HuH-7.5 (cell line): ENCODE results near the gene CDH13.

Source experiments
- DNase-seq: peaks from one replicate; pipeline ENCODE4 v3.0.0; 2011; ENCODE audit warnings: low spot score

CDH13 gene

DNA sequence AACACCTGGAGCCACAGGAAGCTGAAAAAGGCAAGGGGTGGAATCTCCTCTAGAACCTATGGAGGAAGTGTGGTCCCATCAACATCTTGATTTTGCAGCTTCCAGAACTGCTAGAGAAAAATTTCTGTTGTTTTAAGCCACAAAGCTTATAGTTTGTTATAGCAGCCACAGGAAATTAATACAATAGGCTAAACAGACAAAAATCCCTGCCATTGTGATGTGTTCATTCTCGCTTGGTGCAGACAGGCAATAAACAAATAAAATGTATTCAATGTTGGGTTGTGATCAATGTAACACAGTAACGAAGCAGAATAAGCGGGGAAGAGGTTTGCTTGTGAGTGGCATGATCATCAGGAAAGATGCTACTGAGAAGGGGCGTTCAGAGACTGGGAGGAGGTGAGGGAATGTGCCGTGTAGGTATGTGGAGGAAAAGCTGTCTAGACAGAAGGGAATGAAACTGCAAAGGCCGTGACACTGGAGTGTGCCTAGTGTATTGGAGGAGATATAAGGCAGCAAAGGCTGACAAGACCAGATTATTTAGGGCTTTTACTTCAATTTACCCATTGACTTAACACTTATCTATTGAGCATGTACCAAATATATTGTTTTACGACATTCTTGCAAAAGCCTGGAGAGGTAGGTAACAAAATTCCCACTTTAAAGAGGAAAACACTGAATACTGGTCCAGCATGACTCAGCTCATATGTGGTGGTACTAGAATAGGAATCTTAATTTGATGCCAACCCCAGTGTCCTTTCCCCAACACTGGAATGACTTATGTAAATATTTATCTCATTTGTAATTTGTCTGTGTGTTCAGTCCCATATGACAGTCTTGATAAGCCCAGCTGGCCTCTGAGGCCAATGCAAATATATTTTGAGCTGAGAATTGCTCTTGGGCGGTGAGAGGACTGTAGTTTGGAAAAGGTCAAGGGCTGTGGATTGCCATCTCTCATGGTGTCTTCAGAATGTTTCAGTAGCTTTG lies 375.9 kb downstream of the CDH13 start:
- no peak for DNase-seq

DNA sequence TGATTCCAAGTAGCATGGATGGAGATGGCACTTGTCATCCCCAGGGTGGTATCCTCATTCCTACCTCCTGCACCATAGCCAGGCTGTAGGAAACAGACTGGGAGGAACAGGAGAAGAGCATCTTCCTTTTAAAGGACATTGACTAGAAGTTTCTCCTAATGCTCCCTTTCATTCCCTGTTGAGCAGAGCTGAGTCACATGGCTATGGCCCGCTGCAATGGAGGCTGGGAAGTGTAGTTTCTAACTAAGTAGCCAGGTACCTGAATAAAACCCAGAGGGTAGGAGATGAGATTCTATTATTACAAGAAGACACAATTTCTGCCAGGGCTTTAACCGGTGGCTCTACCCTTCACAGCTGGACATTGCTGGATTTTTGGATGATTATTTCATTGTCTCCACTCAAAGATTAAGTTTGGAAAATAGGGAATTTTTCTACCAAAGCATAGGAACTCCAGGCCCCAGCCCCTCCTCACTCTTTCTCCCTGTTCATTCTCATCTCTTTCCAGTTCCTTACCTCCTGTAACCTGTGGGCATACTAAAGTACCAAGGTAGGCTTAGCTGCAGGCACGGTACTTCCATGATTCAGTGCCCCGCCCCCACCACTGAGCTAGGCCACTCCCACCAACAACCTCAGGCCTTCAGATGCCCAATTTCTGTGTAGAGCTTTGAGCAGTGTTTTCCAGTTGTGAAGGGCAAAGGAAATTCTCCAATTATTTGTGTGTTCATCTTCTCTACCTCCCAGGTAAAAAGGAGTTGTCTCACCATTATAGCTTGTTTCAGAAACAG lies 378.3 kb downstream of the CDH13 start:
- no peak for DNase-seq

DNA sequence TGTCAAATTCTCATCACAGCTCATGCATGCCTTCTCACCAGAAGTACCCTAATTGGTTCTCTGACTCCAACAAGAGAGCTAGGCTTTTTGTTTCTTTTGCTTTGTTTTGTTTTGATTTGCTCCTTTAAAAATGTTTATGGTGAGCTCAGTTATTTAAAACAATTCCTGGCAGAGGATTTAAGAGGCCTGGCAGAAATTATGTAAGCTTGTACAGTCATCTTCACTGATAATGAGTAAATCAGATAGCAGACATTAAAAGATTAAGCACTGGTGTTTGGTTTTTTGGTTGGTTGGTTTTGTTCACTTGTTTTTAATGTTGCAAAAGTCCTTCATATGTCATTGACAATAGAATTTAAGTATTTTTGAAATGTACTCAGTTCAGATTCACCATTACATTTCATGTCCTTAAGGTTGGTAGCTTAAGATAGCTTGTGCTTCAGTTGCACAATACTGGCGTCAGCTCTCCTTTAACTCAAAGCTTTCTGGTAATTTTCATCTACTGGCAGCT lies 378.9 kb downstream of the CDH13 start:
- no peak for DNase-seq

DNA sequence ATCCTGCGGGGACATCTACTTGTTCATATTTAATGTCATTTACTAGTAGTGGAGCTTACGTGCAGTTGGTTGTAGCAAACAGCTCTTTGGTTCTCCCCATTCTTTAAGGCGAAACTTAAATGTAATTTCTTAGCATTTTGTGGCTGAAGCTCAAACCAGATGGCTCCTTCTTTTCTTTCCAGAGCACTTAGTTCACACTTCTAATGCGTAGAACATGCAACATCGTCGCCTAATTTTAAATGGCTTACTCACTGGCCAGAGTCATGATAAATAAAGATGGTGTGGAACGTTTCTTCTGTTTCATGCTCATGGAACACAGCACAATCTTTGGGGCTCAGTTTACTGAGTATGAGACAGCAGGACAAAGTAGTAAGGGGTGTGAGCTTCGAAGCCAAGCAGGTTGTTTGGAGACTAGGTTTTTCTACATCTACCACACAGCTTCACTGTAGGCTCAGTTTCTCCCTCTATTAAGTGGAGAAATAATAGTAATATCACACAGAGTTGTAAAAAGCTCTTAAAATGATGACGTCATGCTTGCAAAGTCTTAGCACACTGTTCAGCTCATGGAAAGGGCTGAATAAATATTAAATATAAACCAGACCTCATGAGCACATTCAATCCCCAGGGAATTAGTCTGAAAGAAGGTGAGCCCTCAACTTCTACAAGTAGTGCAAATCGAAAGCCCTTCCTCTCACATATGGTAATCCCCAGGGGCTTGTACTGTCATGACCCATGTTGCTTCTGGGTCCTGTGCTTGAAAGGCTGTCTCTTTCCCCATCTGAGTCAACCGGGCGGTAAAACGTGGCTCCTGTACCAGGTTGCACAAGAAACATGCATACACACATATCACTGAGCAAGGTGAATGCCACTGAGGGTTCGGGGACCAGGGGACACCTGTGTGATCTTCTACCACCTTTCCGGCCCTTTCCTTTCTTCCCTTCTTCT lies 384.3 kb downstream of the CDH13 start:
- DNase-seq = no peak

DNA sequence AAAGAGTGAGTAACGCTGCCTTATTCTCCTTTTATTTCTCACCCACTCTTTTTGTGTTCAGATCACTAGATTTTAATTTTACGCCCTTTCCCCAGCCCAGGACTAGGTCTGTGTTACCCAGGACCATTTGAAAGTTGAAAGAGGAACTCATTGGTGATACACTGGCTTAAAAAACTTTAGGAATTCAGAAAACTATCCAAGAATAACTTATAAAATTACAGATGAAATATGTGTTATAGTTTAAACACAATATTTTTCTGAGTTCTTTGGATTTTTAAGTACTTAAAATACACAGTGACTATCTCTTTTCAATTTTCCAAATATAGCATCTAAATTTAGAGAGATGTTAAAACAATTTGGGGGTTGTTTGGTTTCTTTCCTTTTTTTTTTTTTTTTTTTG lies 385.2 kb downstream of the CDH13 start:
- DNase-seq = no peak

DNA sequence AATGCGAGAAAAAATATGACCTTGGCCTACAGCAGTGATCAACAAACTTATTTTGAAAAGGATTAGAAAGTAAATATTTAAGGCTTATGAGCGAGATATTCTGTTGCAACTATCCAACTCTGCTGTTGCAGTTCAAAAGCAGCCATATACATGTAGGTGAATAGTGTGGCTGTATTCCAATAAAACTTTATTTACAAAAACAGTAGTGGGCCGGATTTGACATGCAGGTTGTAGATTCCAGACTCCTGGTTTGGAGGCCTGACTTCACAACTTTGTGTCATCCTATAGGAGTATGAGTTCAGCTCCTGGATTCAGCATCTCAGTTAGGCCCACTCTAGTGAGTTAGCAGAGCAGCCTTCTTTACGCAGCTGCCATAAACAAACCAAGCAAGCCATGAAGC lies 386.3 kb downstream of the CDH13 start:
- no peak for DNase-seq

DNA sequence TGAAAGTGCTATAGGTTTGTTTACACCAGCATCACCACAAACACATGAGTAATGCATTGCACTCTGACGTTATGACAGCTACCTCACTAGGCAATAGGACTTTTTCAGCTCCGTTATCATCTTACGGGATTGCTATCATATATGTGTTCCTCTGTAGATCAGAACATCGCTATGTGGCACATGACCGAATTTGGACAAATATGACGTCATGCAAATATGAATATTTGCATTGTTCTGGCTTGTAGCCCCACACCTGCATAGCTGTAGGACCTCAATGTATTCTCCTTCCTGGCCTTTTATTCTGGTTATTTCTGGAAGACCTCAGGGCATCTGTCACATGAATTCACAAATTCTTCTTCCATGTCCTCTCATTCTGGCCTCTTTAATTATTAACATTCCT lies 393.2 kb downstream of the CDH13 start:
- no peak for DNase-seq

DNA sequence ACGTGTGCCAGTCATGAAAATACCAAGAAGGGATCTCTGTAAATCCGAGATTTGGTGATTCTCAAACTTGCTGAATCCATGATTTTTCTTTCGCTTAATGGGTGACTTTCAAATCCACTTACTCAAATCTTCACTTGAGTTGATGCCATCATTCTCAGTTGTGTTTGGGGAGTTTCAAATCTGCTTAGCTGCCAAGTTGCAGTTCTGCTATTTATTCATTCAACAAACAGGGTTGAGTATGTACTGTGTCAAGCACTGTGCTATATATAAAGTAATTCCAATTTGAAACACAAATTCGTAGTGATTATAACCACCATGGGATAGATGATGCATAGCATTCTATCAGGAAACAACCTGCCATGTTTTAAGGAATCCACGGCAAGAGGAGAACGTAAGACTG lies 394.3 kb downstream of the CDH13 start:
- no peak for DNase-seq

DNA sequence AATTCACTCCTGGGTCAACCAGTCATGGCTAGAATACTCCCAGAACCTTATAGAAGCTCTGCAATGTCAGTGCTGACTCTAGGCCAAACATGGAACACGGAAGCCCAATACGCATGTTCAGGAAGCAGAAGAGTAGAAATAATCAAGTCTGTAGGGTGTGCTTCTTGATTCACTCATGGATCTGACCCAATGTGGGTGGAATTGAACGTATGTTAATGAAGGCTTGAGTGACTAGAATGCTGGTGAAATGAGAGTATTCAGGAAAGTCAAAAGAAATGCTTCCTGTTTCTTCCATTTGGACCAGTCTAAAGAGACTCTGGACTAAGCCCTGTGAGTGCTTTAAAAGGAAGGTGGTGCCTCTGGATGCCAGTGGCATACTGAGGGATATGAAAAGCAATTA lies 395.0 kb downstream of the CDH13 start:
- no peak for DNase-seq

DNA sequence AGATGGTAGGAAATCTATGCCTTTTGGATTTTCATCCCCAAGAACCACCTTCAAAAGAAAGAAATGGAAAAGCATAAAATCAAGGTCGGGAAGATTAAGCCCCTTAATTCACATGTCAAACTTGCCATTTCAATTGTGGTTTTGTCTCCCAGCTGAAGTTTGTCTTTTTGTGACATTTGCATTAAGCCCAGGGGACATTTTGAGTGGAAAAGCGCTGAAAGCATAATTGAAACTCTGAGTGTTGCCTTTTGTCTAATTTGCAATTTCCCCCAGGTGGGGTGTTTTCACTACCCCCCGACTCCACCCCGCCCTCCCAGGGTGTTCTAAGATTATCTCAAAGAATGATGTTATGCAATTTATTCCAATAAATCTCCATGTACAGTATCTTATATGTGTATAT lies 396.2 kb downstream of the CDH13 start:
- no peak for DNase-seq

DNA sequence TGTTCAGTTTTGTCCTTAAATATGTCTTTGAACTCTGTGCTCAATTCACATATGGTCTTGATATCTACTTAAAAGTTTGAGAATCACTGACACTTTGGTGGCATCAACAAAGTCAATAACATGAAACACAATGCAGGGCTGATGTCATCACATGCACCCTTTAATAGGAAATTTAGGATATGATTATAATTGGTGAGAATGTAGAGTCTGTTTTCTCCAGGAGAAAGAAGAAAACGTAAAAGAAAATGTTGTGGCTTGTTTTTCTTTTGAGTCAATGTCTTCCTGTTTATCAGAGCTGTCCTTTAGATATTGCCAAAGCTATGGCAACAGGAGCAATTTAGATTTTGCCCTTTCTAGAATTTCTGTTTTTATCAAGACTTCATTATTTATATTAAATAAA lies 396.9 kb downstream of the CDH13 start:
- no peak for DNase-seq

DNA sequence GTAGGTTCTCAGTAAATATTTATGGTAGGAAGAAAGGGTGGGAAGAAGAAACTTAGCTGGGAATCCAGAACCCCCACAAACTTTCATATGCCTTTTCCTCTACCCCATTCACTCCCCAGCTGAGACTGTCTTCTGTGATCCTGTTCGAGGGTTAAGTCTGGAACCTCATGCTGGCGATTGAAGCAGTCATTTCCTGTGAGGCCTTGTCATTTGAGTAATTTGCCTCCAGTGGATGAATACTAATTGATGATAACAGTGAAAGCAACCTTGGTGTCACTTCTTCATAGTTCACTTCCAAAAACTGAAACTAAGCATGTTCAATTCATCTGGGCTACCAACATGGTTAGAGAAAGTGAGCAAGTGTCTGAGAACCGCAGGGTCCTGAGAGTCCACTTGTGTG lies 401.2 kb downstream of the CDH13 start:
- no peak for DNase-seq

DNA sequence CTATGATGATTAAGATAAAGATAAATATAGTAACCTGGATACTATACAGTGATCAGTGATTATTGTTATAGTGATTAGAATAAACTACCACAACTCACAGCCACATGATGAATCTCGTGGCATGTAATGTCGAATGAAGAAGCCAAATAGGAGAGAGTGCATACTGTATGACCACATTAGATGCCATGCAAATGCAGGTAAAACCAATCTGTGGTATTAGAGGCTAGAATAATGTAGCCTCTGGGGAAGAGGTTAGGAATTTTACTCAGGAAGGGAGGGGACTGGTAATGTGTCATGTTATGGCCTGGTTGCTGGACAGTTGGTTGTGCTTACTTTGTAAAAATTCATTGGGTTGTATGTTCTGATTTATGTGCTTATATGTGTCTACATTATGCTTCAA lies 402.7 kb downstream of the CDH13 start:
- DNase-seq = no peak

DNA sequence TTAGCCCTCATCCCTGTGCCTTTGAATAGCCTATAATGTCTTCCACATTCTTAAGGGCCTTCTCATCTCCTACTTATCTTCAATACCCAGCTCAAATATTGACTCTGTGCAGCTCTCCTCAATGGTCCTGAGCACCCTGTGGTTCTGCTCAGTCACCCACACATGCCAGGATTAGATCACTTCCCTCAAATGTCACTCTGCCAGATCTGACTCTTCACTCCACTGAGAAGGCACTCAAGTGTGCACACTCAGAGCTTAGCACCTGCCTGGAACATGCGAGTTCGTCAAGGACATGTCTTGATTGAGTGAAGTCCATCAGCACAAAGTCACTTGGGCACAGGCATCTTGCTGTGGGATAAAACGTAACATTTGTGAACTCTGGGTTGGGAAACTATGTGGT lies 404.8 kb downstream of the CDH13 start:
- no peak for DNase-seq

DNA sequence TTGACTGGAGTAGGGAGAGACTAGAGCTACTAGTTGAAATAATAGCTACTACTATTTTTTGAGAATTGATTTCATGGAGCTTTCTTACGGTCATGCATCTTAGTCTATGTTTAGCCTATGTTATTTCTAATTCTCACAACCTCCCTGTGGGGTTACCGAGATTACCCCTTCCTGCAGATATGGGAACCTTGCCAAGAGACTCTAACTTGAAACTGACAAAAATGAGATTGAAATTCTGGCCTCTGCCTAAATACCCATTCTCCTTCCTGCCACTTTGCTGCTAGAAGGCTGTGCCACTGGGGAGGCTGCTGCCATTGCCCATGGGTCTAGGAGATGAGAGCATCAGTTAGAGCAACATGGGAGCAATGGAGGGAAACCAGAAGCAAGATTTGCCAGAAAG lies 410.3 kb downstream of the CDH13 start:
- DNase-seq = no peak

DNA sequence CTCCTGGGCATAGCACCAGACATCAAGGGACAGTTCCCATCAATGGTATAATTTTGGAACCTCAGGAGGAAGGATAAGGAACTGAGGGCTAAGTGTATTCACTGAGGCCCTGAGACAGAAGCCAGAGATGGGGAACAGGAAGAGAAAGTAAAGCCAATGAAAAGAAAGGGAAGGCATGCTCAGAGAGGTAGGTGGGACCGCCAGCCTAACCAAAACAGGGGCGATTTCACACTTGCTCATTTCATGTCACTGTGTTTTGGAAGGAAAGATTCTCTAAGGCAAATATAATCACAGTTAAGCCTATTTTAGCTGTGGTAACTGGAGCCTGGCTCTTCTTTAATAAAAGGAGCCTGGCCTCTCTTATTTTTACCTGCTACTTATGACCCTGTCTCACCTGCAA lies 411.1 kb downstream of the CDH13 start:
- no peak for DNase-seq

DNA sequence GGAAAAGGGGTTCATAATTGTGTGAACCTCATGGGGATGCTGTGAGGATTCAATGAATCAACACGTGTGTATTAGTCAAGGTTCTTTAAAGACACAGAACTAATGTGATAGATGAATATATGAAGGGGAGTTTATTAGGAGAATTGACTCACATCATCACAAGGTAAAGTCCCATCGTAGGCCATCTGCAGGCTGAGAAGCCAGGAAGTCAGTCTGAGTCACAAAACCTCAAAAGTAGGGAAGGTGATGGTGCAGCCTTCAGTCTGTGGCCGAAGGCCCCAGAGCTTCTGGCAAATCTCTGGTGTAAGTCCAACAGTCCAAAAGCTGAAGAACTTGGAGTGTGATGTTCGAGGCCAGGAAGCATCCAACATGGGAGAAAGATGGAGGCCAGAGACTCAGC lies 413.4 kb downstream of the CDH13 start:
- DNase-seq = no peak

DNA sequence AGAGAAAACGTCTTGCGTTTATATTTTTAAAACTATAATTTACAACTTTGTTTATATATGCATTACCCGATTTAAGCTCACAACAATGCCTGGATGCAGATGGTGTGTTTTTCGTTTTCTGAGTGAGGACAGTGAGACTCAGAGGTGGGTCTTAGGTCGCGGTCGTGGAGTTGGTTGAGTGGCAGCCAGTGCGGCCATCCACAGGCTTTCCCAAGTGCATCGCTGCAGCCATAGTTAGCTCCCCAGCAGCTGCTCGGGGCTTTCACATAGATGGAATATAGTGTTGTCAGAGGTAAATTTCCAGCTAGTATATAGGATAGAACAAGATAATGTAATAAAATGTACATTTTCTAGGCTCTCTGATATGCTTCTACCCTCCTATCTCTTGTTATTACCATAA lies 417.8 kb downstream of the CDH13 start:
- DNase-seq = no peak

DNA sequence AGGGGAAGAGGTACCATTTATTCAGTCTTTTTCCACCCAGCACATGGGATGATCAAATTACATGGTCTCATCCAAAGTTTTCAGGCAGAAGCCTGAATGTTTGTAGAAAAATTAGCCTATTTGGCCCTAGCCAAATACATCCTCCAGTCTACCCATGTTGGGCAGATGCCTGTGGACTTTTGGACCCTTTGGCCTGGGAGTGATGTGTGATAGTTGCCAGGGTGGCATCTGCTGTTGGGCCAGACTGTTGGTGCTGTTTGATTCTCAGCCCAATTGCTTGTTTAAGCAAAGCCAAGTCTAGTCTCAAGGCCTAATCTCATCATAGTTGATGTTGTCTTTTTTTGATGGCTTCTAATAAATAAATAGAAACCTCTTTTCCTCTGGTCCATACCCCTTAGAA lies 419.0 kb downstream of the CDH13 start:
- no peak for DNase-seq

DNA sequence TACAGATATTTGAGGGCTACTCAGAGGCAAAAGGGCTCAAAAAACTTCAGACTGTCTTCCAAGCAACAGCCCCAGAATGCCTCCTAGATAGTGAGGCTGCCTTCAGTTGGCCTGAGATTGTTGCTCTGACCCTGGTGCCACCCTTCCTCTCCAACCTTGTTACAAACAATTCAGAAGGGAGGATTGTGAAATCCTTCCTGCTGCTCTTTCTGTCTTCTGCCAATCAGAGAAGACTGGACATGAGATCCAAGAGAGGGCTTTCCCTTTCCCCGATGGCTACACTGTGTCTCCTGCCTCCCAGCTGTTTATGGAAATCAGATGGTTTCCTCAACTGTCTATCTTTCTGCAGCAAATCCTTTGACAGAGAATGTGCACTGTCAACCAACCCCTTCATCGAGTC lies 419.9 kb downstream of the CDH13 start:
- no peak for DNase-seq

DNA sequence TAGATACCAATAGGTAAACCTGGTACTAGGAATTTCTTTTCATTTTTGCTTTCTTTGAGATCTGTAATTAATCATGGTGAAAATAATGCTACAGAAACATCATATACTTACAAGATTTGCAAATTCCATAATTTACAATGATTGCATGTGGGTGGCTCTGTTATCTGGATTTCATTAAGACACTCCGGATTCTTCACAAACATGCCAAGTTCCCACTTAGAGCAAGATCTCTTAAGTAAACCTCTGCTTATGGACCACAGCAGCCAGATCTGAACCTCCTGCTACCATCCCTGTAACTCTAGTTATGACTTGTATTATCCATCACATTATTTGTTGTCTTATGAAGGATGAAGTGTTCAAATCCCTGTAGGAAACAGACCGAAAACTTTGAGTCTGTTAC lies 424.7 kb downstream of the CDH13 start:
- DNase-seq = no peak

DNA sequence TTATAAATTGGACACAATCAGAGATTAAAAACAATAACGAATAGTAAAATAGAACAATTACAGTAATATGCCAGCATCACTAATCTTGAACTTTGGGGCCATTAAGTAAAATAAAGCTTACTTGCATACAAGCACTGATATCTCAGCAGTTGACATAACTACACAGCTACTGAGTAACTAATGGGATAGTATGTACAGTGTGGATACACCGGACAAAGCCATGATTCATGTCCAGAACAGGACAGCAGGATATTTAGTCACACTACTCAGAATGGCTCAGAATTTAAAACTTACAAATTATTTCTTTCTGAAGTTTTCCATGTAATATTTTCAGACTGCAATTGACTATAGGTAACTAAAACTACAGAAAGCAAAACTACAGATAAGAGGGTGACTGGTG lies 427.5 kb downstream of the CDH13 start:
- no peak for DNase-seq
